CD14-positive monocyte (primary cell): ENCODE measurements around the gene ZSWIM2. TPM values are rescaled to one million over a fixed set of nuclear protein-coding genes. Genes with fewer than 3 reads are reported as not detected.

Experiments used
- DNase-seq, 3 donors: peaks; one replicate each; pipeline ENCODE4 v3.0.0-alpha.2; 2011 to 2022
- H2AFZ ChIP-seq: 2 replicates; pipeline ENCODE4 v1.6.0; 2012; ENCODE audit warnings: mild to moderate bottlenecking, low read depth, low read length, inconsistent platforms; ENCODE audit not compliant: insufficient read depth, poor library complexity, severe bottlenecking
- H3K27ac ChIP-seq, 2 donors: 1 replicate in 1 of 2; 2 replicates in 1 of 2; pipeline ENCODE4 v1.5.1; 2012 to 2013; ENCODE audit warnings: low read length in 2 of 2, control low read depth in 1 of 2, inconsistent platforms in 1 of 2, low read depth in 1 of 2, mild to moderate bottlenecking in 1 of 2
- H3K27me3 ChIP-seq, 2 donors: one replicate each; pipeline versions ENCODE4 v1.6.0 to v1.6.1; 2011 to 2013; ENCODE audit warnings: low read length in 2 of 2; ENCODE audit not compliant: control insufficient read depth in 2 of 2, insufficient read depth in 2 of 2
- H3K36me3 ChIP-seq, 2 donors: replicated peaks in 1 of 2; 1 replicate in 1 of 2; 2 replicates in 1 of 2; pipeline versions ENCODE4 v1.5.1 to v1.6.1; 2012 to 2013; ENCODE audit warnings: low read length in 2 of 2, control low read depth in 1 of 2, inconsistent platforms in 1 of 2, mild to moderate bottlenecking in 1 of 2; ENCODE audit not compliant: insufficient read depth in 2 of 2, control insufficient read depth in 1 of 2
- H3K4me1 ChIP-seq, 2 donors: 1 replicate in 1 of 2; 2 replicates in 1 of 2; pipeline versions ENCODE4 v1.5.1 to v1.6.1; 2012 to 2013; ENCODE audit warnings: low read length in 2 of 2, control low read depth in 1 of 2, inconsistent platforms in 1 of 2, mild to moderate bottlenecking in 1 of 2, moderate library complexity in 1 of 2; ENCODE audit not compliant: insufficient read depth in 2 of 2, control insufficient read depth in 1 of 2
- H3K4me2 ChIP-seq: replicated peaks from 2 replicates; pipeline ENCODE3; 2012; ENCODE audit warnings: low read length, moderate library complexity, mild to moderate bottlenecking; ENCODE audit not compliant: poor library complexity, severe bottlenecking; ENCODE audit errors: extremely low read depth
- H3K4me3 ChIP-seq, 3 experiments: fragments of 200-600 bp in 1 of 3; sonication (generic) in 1 of 3; replicated peaks in 1 of 3; 1 replicate in 2 of 3; 2 replicates in 1 of 3; pipeline ENCODE4 v1.5.1; 2011 to 2013; ENCODE audit warnings: low read length in 3 of 3, mild to moderate bottlenecking in 3 of 3, control low read depth in 2 of 3, low read depth in 2 of 3, inconsistent platforms in 1 of 3, moderate library complexity in 1 of 3
- H3K79me2 ChIP-seq: 2 replicates; pipeline ENCODE4 v1.6.0; 2012; ENCODE audit warnings: mild to moderate bottlenecking, control low read depth, inconsistent platforms, low read length, moderate library complexity; ENCODE audit not compliant: insufficient read depth
- H3K9ac ChIP-seq: 2 replicates; pipeline ENCODE4 v1.6.0; 2017; ENCODE audit warnings: low read length, mild to moderate bottlenecking; ENCODE audit not compliant: insufficient read depth, poor library complexity, severe bottlenecking
- H3K9me3 ChIP-seq, 2 donors: replicated peaks in 1 of 2; 1 replicate in 1 of 2; 2 replicates in 1 of 2; pipeline versions ENCODE4 v1.5.1 to v1.6.1; 2012 to 2013; ENCODE audit warnings: low read length in 2 of 2, control low read depth in 1 of 2; ENCODE audit not compliant: control insufficient read depth in 1 of 2, insufficient read depth in 1 of 2
- H4K20me1 ChIP-seq: 2 replicates; pipeline ENCODE4 v1.6.0; 2012; ENCODE audit warnings: mild to moderate bottlenecking, low read length, control low read depth, moderate library complexity; ENCODE audit not compliant: insufficient read depth
- H3K27ac Mint-ChIP-seq, 7 donors: one replicate each; pipeline ENCODE4 v1.8.0; 2020; ENCODE audit warnings: mild to moderate bottlenecking in 7 of 7, mixed read lengths in 7 of 7, moderate library complexity in 6 of 7, inconsistent platforms in 2 of 7
- H3K27me3 Mint-ChIP-seq, 3 donors: one replicate each; pipeline ENCODE4 v1.8.0; 2021 to 2022; ENCODE audit warnings: low read depth in 3 of 3, mild to moderate bottlenecking in 3 of 3, mixed read lengths in 3 of 3, moderate library complexity in 3 of 3, inconsistent platforms in 1 of 3
- H3K36me3 Mint-ChIP-seq, 2 donors: one replicate each; pipeline ENCODE4 v1.8.0; 2020; ENCODE audit warnings: mixed read lengths in 2 of 2, inconsistent platforms in 1 of 2, mild to moderate bottlenecking in 1 of 2
- H3K4me1 Mint-ChIP-seq: one replicate; pipeline ENCODE4 v1.8.0; 2020; ENCODE audit warnings: mild to moderate bottlenecking, mixed read lengths
- H3K4me3 Mint-ChIP-seq, 2 donors: one replicate each; pipeline ENCODE4 v1.8.0; 2020; ENCODE audit warnings: mild to moderate bottlenecking in 2 of 2, mixed read lengths in 2 of 2, moderate library complexity in 1 of 2
- H3K9me3 Mint-ChIP-seq, 7 donors: one replicate each; pipeline ENCODE4 v1.8.0; 2020 to 2022; ENCODE audit warnings: mixed read lengths in 7 of 7, mild to moderate bottlenecking in 6 of 7, moderate library complexity in 6 of 7, inconsistent platforms in 2 of 7
- WGBS: methylation state at CpG from one replicate; pipeline ENCODE4 v1.1.5; 2013; ENCODE audit warnings: missing lambda C conversion rate; ENCODE audit not compliant: insufficient coverage; 5-methylcytosine and 5-hydroxymethylcytosine counted together
- intact Hi-C, 2 donors: fragments of 100-400 bp; cut with micrococcal nuclease; formaldehyde crosslinking; loops; one replicate each; pipeline versions ENCODE4 v1.15.0 to v1.15.1; 2023
- polyA plus RNA-seq, 3 donors: library from polyadenylated mRNA; depleted of rRNA in 1 of 3; unstranded in 2 of 3; stranded (reverse) in 1 of 3; fragments of 300-500 nt in 2 of 3; fragments of >200 nt in 1 of 3; fragmentation: Illumina TruSeq in 2 of 3; gene quantifications; 1 replicate in 2 of 3; 2 replicates in 1 of 3; pipeline ENCODE4 v1.2.3, GENCODE V29; 2012 to 2021
- TF ChIP-seq, protein P1 (sequence below): fragments of 200-600 bp; IDR thresholded peaks from one replicate; pipeline ENCODE4 v1.8.0; 2022; ENCODE audit warnings: antibody characterized with exemption, mild to moderate bottlenecking

Gene ZSWIM2
- polyA plus RNA-seq, 3 donors: 0.28 to 0.47 TPM; not detected in 1

DNA sequence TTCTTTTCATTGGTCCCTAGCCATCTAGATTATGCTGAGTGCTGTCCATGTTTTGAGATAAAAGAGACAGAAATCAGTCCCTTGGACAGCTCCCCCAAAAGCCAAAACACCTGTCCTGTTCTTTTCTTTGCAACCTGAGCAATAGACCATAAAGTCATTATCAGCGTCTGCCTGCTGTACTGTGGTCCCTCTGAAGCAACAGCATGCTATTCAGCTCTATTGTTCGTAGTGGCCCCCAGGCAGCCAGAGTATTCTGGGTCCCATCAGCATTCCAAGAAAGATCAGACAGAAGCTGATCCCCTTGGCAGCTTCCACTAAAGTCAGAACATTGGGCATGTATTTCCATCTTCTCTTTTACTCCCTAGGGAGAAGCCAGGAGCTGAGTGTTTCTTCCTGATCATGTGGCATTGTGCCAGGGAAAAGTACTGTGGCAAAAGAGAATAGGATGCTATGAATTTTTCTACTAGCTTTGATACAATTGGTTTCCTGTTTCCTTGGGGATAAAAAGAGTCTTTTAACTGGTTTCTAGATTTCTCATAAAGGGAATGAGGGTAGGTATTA is 33.6 kb upstream of the ZSWIM2 start:
- H3K4me2 ChIP-seq: no peak overlapping the region
- intact Hi-C loops: no loop called here

DNA sequence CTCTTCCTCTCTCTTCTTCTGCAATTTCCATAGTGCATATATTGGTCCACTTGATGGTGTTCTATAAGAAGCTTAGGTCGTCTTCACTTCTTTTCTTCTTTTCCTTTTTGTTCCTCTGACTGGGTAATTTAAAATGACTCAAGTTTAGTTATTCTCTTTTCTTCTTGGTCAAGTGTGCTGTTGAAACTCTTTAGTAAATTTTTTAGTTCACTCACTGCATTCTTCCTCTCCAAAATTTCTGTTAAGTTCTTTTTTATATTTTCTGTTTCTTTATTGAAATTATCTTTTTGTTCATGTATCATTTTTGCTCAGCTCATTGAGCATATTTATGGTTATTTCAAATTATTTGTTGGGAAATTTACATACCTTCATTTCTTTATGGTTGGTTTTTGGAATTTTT is 32.7 kb upstream of the ZSWIM2 start:
- no peak overlapping the region for H3K4me2 ChIP-seq
- H3K36me3 Mint-ChIP-seq: no peaks in the 10 kb centered on the region
- no peak overlapping the region for H3K27ac Mint-ChIP-seq
- no peak overlapping the region for H3K27ac ChIP-seq
- H3K4me1 ChIP-seq: no peaks in the 10 kb centered on the region
- no peaks in the 10 kb centered on the region for H3K79me2 ChIP-seq
- TF ChIP-seq, protein P1, sequence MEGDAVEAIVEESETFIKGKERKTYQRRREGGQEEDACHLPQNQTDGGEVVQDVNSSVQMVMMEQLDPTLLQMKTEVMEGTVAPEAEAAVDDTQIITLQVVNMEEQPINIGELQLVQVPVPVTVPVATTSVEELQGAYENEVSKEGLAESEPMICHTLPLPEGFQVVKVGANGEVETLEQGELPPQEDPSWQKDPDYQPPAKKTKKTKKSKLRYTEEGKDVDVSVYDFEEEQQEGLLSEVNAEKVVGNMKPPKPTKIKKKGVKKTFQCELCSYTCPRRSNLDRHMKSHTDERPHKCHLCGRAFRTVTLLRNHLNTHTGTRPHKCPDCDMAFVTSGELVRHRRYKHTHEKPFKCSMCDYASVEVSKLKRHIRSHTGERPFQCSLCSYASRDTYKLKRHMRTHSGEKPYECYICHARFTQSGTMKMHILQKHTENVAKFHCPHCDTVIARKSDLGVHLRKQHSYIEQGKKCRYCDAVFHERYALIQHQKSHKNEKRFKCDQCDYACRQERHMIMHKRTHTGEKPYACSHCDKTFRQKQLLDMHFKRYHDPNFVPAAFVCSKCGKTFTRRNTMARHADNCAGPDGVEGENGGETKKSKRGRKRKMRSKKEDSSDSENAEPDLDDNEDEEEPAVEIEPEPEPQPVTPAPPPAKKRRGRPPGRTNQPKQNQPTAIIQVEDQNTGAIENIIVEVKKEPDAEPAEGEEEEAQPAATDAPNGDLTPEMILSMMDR: no peak
- DNase-seq: no peak
- no peak overlapping the region for H2AFZ ChIP-seq
- H3K9me3 ChIP-seq: peaks cover 0 to 9% of the 10 kb centered on the region in 2 donors
- no peak overlapping the region for H3K4me3 ChIP-seq
- H4K20me1 ChIP-seq: no peaks in the 10 kb centered on the region
- WGBS: no CpG with 5 or more reads among the region's 1 CpG
- no peak overlapping the region for H3K4me3 Mint-ChIP-seq
- intact Hi-C loops: no loop called here
- H3K9ac ChIP-seq: no peak overlapping the region
- no peaks in the 10 kb centered on the region for H3K27me3 ChIP-seq
- no peaks in the 10 kb centered on the region for H3K27me3 Mint-ChIP-seq
- H3K4me1 Mint-ChIP-seq: peaks cover 3% of the 10 kb centered on the region
- peaks cover 4 to 19% (median 8%) of the 10 kb centered on the region in 7 donors for H3K9me3 Mint-ChIP-seq
- no peaks in the 10 kb centered on the region for H3K36me3 ChIP-seq

More for the DNA sequence above, 33.6 kb upstream of the ZSWIM2 start:
- no peak overlapping the region for H2AFZ ChIP-seq
- no peak overlapping the region for H3K27ac Mint-ChIP-seq
- H3K79me2 ChIP-seq: no peaks in the 10 kb centered on the region
- no peak overlapping the region for H3K4me3 Mint-ChIP-seq
- no peaks in the 10 kb centered on the region for H3K36me3 ChIP-seq
- H4K20me1 ChIP-seq: no peaks in the 10 kb centered on the region
- peaks cover 4 to 19% (median 7%) of the 10 kb centered on the region in 7 donors for H3K9me3 Mint-ChIP-seq
- no peak for DNase-seq
- peaks cover 0 to 9% of the 10 kb centered on the region in 2 donors for H3K9me3 ChIP-seq
- peaks cover 3% of the 10 kb centered on the region for H3K4me1 Mint-ChIP-seq
- H3K4me3 ChIP-seq: no peak overlapping the region
- TF ChIP-seq, protein P1: no peak
- H3K4me1 ChIP-seq: no peaks in the 10 kb centered on the region
- H3K9ac ChIP-seq: no peak overlapping the region
- no peaks in the 10 kb centered on the region for H3K36me3 Mint-ChIP-seq
- H3K27ac ChIP-seq: no peak overlapping the region
- no peaks in the 10 kb centered on the region for H3K27me3 ChIP-seq
- 95% methylated on average over 2 of the region's 2 CpGs for WGBS
- H3K27me3 Mint-ChIP-seq: no peaks in the 10 kb centered on the region
